HL-60 (cell line): ENCODE data around the gene NSMF.

Source experiments
- DNase-seq, 2 experiments: peaks; one replicate each; pipeline ENCODE4 v3.0.0-alpha.2; 2010 to 2020; ENCODE audit warnings: low read depth in 1 of 2, low spot score in 1 of 2
- H3K27ac ChIP-seq: fragments of 250-450 bp; sonication (Bioruptor Pico); replicated peaks from 2 replicates; pipeline ENCODE4 v1.5.1; 2020; ENCODE audit warnings: mild to moderate bottlenecking, moderate library complexity
- H3K27me3 ChIP-seq: fragments of 250-450 bp; sonication (Bioruptor Pico); 2 replicates; pipeline ENCODE4 v1.5.1; 2021; ENCODE audit warnings: mild to moderate bottlenecking, moderate library complexity; ENCODE audit not compliant: insufficient read depth, poor library complexity, severe bottlenecking
- H3K4me3 ChIP-seq: replicated peaks from 2 replicates; pipeline ENCODE4 v1.5.1; 2011; ENCODE audit warnings: mild to moderate bottlenecking, control low read depth, low read length; ENCODE audit not compliant: insufficient read depth
- CTCF ChIP-seq: IDR thresholded peaks from one replicate; pipeline ENCODE4 v1.5.1; 2011; ENCODE audit warnings: low read length, control low read depth, inconsistent platforms; ENCODE audit not compliant: insufficient read depth
- GABPA ChIP-seq: IDR thresholded peaks from 2 replicates; pipeline ENCODE4 v1.6.1; 2012; ENCODE audit warnings: low read depth
- POLR2AphosphoS5 ChIP-seq: IDR thresholded peaks from 2 replicates; pipeline ENCODE4 v1.6.1; 2012; ENCODE audit warnings: low read depth
- SPI1 ChIP-seq: IDR thresholded peaks from 2 replicates; pipeline ENCODE4 v1.6.1; 2012; ENCODE audit warnings: low read depth, mild to moderate bottlenecking, borderline replicate concordance
- TF ChIP-seq, protein P1 (sequence below): IDR thresholded peaks from 2 replicates; pipeline ENCODE4 v1.6.1; 2012; ENCODE audit warnings: low read depth; ENCODE audit not compliant: insufficient replicate concordance

Gene NSMF

DNA sequence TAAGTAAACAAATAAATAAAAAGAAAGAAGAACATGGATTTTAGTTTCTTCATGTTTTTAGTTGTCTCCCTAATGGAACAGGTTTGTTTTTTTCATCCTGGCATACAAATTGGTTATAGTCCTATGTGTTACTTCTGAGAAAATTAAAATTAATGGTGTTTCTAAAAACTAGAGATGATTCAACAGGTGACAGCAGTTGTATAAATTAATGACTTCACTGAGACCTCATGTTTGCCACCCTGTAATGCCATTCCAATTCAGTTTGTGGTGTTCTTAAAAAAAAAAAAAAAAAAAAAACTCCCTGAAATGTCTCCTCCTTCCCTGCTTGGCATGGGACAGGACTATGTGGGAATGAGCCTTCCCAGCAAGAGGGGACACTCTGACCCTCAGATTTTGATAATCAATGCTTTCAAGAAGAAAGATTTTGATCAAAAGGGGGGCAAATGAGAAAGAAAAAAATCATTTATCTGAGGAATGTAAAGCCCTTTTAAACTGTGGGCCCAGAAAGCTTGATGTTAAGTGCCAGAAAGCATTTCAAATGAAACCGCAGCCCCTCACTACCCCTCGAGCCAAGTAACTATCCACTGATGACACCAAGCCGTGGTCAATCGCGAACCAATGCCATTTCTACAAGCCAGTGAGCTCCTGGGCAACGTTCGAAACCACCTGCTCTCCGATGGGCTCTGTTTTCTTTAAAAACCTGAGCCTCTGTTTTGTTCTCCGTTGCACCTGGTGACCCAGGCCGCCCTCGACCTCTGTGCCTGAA lies 37.1 kb downstream of the NSMF start:
- TF ChIP-seq, protein P1, sequence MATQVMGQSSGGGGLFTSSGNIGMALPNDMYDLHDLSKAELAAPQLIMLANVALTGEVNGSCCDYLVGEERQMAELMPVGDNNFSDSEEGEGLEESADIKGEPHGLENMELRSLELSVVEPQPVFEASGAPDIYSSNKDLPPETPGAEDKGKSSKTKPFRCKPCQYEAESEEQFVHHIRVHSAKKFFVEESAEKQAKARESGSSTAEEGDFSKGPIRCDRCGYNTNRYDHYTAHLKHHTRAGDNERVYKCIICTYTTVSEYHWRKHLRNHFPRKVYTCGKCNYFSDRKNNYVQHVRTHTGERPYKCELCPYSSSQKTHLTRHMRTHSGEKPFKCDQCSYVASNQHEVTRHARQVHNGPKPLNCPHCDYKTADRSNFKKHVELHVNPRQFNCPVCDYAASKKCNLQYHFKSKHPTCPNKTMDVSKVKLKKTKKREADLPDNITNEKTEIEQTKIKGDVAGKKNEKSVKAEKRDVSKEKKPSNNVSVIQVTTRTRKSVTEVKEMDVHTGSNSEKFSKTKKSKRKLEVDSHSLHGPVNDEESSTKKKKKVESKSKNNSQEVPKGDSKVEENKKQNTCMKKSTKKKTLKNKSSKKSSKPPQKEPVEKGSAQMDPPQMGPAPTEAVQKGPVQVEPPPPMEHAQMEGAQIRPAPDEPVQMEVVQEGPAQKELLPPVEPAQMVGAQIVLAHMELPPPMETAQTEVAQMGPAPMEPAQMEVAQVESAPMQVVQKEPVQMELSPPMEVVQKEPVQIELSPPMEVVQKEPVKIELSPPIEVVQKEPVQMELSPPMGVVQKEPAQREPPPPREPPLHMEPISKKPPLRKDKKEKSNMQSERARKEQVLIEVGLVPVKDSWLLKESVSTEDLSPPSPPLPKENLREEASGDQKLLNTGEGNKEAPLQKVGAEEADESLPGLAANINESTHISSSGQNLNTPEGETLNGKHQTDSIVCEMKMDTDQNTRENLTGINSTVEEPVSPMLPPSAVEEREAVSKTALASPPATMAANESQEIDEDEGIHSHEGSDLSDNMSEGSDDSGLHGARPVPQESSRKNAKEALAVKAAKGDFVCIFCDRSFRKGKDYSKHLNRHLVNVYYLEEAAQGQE: no peak
- TF ChIP-seq GABPA: no peak
- TF ChIP-seq CTCF: no peak
- TF ChIP-seq POLR2AphosphoS5: no peak
- no peak for TF ChIP-seq SPI1
- DNase-seq: no peak

GRCh38 chr9:137417161-137418021 lies 41.7 kb downstream of the NSMF start:
- no peak overlapping the region for H3K27ac ChIP-seq
- no peak overlapping the region for H3K4me3 ChIP-seq
- H3K27me3 ChIP-seq: no peaks in the 10 kb centered on the region
- TF ChIP-seq GABPA: no peak
- TF ChIP-seq CTCF: no peak
- no peak for TF ChIP-seq POLR2AphosphoS5
- TF ChIP-seq, protein P1: no peak
- no peak for TF ChIP-seq SPI1
- no peak for DNase-seq

More for the DNA sequence above, 37.1 kb downstream of the NSMF start:
- Histone ChIP-seq H3K4me3 (peak overlapping the region; percentile 85), H3K27ac (peak overlapping the region; percentile 63), H3K27me3 (no peaks in the 10 kb centered on the region)

- TF ChIP-seq POLR2AphosphoS5: no peak
- TF ChIP-seq, protein P1: no peak
- no peak for TF ChIP-seq CTCF
- no peak for TF ChIP-seq GABPA
- TF ChIP-seq SPI1: no peak
- no peaks in the 10 kb centered on the region for H3K27me3 ChIP-seq
- DNase-seq: no peak
- H3K27ac ChIP-seq: no peak overlapping the region
- no peak overlapping the region for H3K4me3 ChIP-seq
Measured at GRCh38 chr9:137416563-137417151, 42.5 kb downstream of the NSMF start.
